GM12891 (cell line): Measurements from ENCODE around the gene NLGN1.

Experiments
- POLR2A ChIP-seq: IDR thresholded peaks from 2 replicates; pipeline ENCODE4 v1.6.1; 2011; ENCODE audit warnings: low read depth, low read length, control low read depth
- POLR2AphosphoS5 ChIP-seq: IDR thresholded peaks from 2 replicates; pipeline ENCODE4 v1.6.1; 2011; ENCODE audit warnings: low read depth, low read length, control low read depth

GRCh38 chr3:174111776-174112175, 714.2 kb downstream of the NLGN1 start:
- TF ChIP-seq POLR2A (no peak), POLR2AphosphoS5 (no peak)
